Measurements from ENCODE around the gene VTI1B.

- TF ChIP-seq, protein P1, sequence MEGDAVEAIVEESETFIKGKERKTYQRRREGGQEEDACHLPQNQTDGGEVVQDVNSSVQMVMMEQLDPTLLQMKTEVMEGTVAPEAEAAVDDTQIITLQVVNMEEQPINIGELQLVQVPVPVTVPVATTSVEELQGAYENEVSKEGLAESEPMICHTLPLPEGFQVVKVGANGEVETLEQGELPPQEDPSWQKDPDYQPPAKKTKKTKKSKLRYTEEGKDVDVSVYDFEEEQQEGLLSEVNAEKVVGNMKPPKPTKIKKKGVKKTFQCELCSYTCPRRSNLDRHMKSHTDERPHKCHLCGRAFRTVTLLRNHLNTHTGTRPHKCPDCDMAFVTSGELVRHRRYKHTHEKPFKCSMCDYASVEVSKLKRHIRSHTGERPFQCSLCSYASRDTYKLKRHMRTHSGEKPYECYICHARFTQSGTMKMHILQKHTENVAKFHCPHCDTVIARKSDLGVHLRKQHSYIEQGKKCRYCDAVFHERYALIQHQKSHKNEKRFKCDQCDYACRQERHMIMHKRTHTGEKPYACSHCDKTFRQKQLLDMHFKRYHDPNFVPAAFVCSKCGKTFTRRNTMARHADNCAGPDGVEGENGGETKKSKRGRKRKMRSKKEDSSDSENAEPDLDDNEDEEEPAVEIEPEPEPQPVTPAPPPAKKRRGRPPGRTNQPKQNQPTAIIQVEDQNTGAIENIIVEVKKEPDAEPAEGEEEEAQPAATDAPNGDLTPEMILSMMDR (conservative IDR thresholded peaks at IDR 0.05; ENCODE audit: low read length) = no peak
- no peak for TF ChIP-seq EZH2phosphoT487 (IDR thresholded peaks at IDR 0.05; ENCODE audit: borderline replicate concordance, low read depth, low read length)
These were observed 30.7 kb downstream of the VTI1B start for GRCh38 chr14:67643713-67644112.

Data from OCI-LY7 (cell line).